ENCODE results near the gene OPCML. TPM values are rescaled to one million over a fixed set of nuclear protein-coding genes. Genes with fewer than 3 reads are reported as not detected.

Gene OPCML
- total RNA-seq, 1 experiment from 2014 or later = not detected

- Histone ChIP-seq H3K9me3 (ENCODE audit: control insufficient read depth, insufficient read depth, low read depth, low read length) (no peaks in the 10 kb centered on the region), H3K27ac (ENCODE audit: low read length) (no peak overlapping the region), H3K27me3 (ENCODE audit: control insufficient read depth, insufficient read depth, low read length) (no peaks in the 10 kb centered on the region), H3K36me3 (ENCODE audit: control insufficient read depth, insufficient read depth, low read length) (no peaks in the 10 kb centered on the region), H3K4me1 (ENCODE audit: control insufficient read depth, insufficient read depth, low read length) (no peaks in the 10 kb centered on the region), H3K4me3 (ENCODE audit: low read depth in 2 of 2, low read length in 2 of 2) (no peak overlapping the region)
- TF ChIP-seq SIN3A (IDR thresholded peaks at IDR 0.05; ENCODE audit: borderline replicate concordance, insufficient read depth, low read depth, low read length) (no peak), POLR2AphosphoS5 (IDR thresholded peaks at IDR 0.05; ENCODE audit: low read depth, low read length) (no peak), CTCF (IDR thresholded peaks at IDR 0.05) (no peak), REST (IDR thresholded peaks at IDR 0.05; ENCODE audit: insufficient read depth in 1 of 2, low read depth in 2 of 2, low read length in 1 of 2) (no peak), TCF7L2 (IDR thresholded peaks at IDR 0.05; ENCODE audit: low read depth, low read length) (no peak)
- ChIA-PET CTCF (no interaction called here), POLR2A (no interaction called here)
- DNase-seq (ENCODE audit: low read depth, low spot score) (no peak), ATAC-seq (no peak)
- BruUV-seq (replicated peaks) = no TSS peak
- in situ Hi-C loops (cut with HindIII; ENCODE audit: low pct_unique_long_range_greater_than_20kb, low sequenced_read_pairs) = no loop called here
- intact Hi-C loops (cut with micrococcal nuclease; ENCODE audit: unreplicated experiment) = no loop called here
These were observed 883.0 kb downstream of the OPCML start for GRCh38 chr11:132649277-132649676.

- TF ChIP-seq SIN3A (IDR thresholded peaks at IDR 0.05; ENCODE audit: borderline replicate concordance, insufficient read depth, low read depth, low read length) (no peak), POLR2AphosphoS5 (IDR thresholded peaks at IDR 0.05; ENCODE audit: low read depth, low read length) (no peak), TCF7L2 (IDR thresholded peaks at IDR 0.05; ENCODE audit: low read depth, low read length) (no peak), CTCF (IDR thresholded peaks at IDR 0.05) (no peak), REST (IDR thresholded peaks at IDR 0.05; ENCODE audit: insufficient read depth in 1 of 2, low read depth in 2 of 2, low read length in 1 of 2) (no peak)
- no TSS peak for BruUV-seq (replicated peaks)
- Histone ChIP-seq H3K27ac (ENCODE audit: low read length) (no peak overlapping the region), H3K9me3 (ENCODE audit: control insufficient read depth, insufficient read depth, low read depth, low read length) (no peaks in the 10 kb centered on the region), H3K4me1 (ENCODE audit: control insufficient read depth, insufficient read depth, low read length) (no peaks in the 10 kb centered on the region), H3K4me3 (ENCODE audit: low read depth in 2 of 2, low read length in 2 of 2) (no peak overlapping the region), H3K36me3 (ENCODE audit: control insufficient read depth, insufficient read depth, low read length) (no peaks in the 10 kb centered on the region), H3K27me3 (ENCODE audit: control insufficient read depth, insufficient read depth, low read length) (no peaks in the 10 kb centered on the region)
- in situ Hi-C loops (cut with HindIII; ENCODE audit: low pct_unique_long_range_greater_than_20kb, low sequenced_read_pairs) (no loop called here), intact Hi-C loops (cut with micrococcal nuclease; ENCODE audit: unreplicated experiment) (no loop called here)
- DNase-seq (ENCODE audit: low read depth, low spot score) (no peak), ATAC-seq (no peak)
- ChIA-PET POLR2A (no interaction called here), CTCF (no interaction called here)
These were observed 883.5 kb downstream of the OPCML start for GRCh38 chr11:132648851-132649250.
